K562 (cell line): ENCODE measurements around the gene SLC39A5. TPM values are rescaled to one million over a fixed set of nuclear protein-coding genes. Genes with fewer than 3 reads are reported as not detected.

Source experiments
- ELF4 ChIP-seq: fragments of 450-650 bp; formaldehyde crosslinking; IDR thresholded peaks from 2 replicates; pipeline ENCODE4 v1.4.0; 2022; ENCODE audit warnings: missing genetic modification characterization
- ETV6 ChIP-seq, 3 experiments: fragments of 150-350 bp in 1 of 3; sonication (generic) in 1 of 3; formaldehyde crosslinking in 1 of 3; IDR thresholded peaks; 2 replicates each; pipeline versions ENCODE4 v1.6.1 to v1.8.0; 2014 to 2022; ENCODE audit warnings: borderline replicate concordance in 2 of 3, low read depth in 2 of 3, antibody characterized with exemption in 1 of 3, low read length in 1 of 3, mild to moderate bottlenecking in 1 of 3, missing genetic modification reagents in 1 of 3
- HMG20B ChIP-seq: fragments of 250-450 bp; sonication (Bioruptor Pico); IDR thresholded peaks from 2 replicates; pipeline ENCODE4 v1.5.0; 2021; ENCODE audit warnings: mild to moderate bottlenecking
- HNRNPLL ChIP-seq: fragments of 200-400 bp; formaldehyde crosslinking; IDR thresholded peaks from 2 replicates; pipeline ENCODE4 v1.6.1; 2017; ENCODE audit warnings: low read length, low read depth, mild to moderate bottlenecking; ENCODE audit not compliant: poor library complexity, severe bottlenecking
- JUN ChIP-seq, 2 experiments: sonication (generic) in 1 of 2; formaldehyde crosslinking in 1 of 2; IDR thresholded peaks; 2 replicates each; pipeline versions ENCODE4 v1.6.1 to v1.8.0; 2012 to 2022; ENCODE audit warnings: borderline replicate concordance in 2 of 2, mild to moderate bottlenecking in 2 of 2, improper control_type of control experiment in 1 of 2, low read depth in 1 of 2, low read length in 1 of 2, missing genetic modification reagents in 1 of 2
- KHSRP ChIP-seq: fragments of 450-650 bp; IDR thresholded peaks from 2 replicates; pipeline ENCODE4 v1.6.1; 2017
- MCM3 ChIP-seq: fragments of 450-650 bp; IDR thresholded peaks from 2 replicates; pipeline ENCODE4 v1.6.1; 2016
- PHF21A ChIP-seq: fragments of 450-650 bp; IDR thresholded peaks from 2 replicates; pipeline ENCODE4 v1.6.1; 2017; ENCODE audit warnings: low read depth, borderline replicate concordance
- PURB ChIP-seq: sonication (generic); formaldehyde crosslinking; IDR thresholded peaks from 2 replicates; pipeline ENCODE4 v1.9.0; 2021; ENCODE audit warnings: low read depth, mild to moderate bottlenecking, missing genetic modification reagents
- RFX7 ChIP-seq: fragments of 250-450 bp; sonication (Bioruptor Pico); IDR thresholded peaks from 2 replicates; pipeline ENCODE4 v1.5.1; 2021; ENCODE audit warnings: mild to moderate bottlenecking
- SAFB ChIP-seq: fragments of 200-400 bp; formaldehyde crosslinking; IDR thresholded peaks from 2 replicates; pipeline ENCODE4 v1.6.1; 2017; ENCODE audit warnings: low read depth, low read length, borderline replicate concordance
- SRSF3 ChIP-seq: fragments of 200-400 bp; formaldehyde crosslinking; IDR thresholded peaks from 2 replicates; pipeline ENCODE4 v1.6.1; 2016; ENCODE audit warnings: mild to moderate bottlenecking, low read length, moderate library complexity; ENCODE audit not compliant: insufficient read depth
- STAT5B ChIP-seq: fragments of 250-450 bp; sonication (Bioruptor Pico); IDR thresholded peaks from 2 replicates; pipeline ENCODE4 v1.8.0; 2021; ENCODE audit warnings: mild to moderate bottlenecking, inconsistent platforms
- TBP ChIP-seq: optimal IDR thresholded peaks from 2 replicates; pipeline ENCODE3; 2011; ENCODE audit warnings: low read depth, low read length, improper control_type of control experiment
- ZC3H4 ChIP-seq: sonication (generic); formaldehyde crosslinking; IDR thresholded peaks from 2 replicates; pipeline ENCODE4 v1.9.0; 2021; ENCODE audit warnings: missing genetic modification reagents, borderline replicate concordance
- polyA plus RNA-seq, 8 experiments: library from polyadenylated mRNA; depleted of rRNA in 4 of 8; stranded (reverse) in 5 of 8; unstranded in 3 of 8; fragments of >200 nt; fragmentation: Nextera tagmentation in 2 of 8; fragmentation: Illumina TruSeq in 1 of 8; extraction: Ambion mirVana in 2 of 8; extraction: Trizol in 1 of 8; gene quantifications; 2 replicates each; pipeline versions ENCODE4 v1.2.1 to v1.2.3, GENCODE V29; 2011 to 2014; ENCODE audit warnings: inconsistent platforms in 1 of 8, missing spikeins in 1 of 8
- total RNA-seq, 7 experiments: library from RNA; depleted of rRNA in 6 of 7; stranded (reverse); fragments of >200 nt in 6 of 7; fragmentation: Illumina TruSeq in 2 of 7; extraction: Trizol in 2 of 7; gene quantifications; 2 replicates each; pipeline versions ENCODE4 v1.2.1 to v1.2.3, GENCODE V29; 2011 to 2021; ENCODE audit warnings: low replicate concordance in 1 of 7
- TF ChIP-seq, protein P1 (sequence below): fragments of 200-800 bp; sonication (Bioruptor generic); IDR thresholded peaks from 2 replicates; pipeline ENCODE4 v1.6.1; 2017; ENCODE audit warnings: missing genetic modification characterization, missing compliant biosample characterization
- TF ChIP-seq, protein P2 (sequence below): fragments of 450-650 bp; IDR thresholded peaks from 2 replicates; pipeline ENCODE4 v1.6.1; 2016; ENCODE audit warnings: low read depth, mild to moderate bottlenecking, moderate library complexity
- TF ChIP-seq, protein P3 (sequence below): fragments of 450-650 bp; formaldehyde crosslinking; IDR thresholded peaks from 2 replicates; pipeline ENCODE4 v1.4.0; 2020; ENCODE audit warnings: mild to moderate bottlenecking, moderate library complexity
- TF ChIP-seq, protein P4 (sequence below): fragments of 250-450 bp; sonication (Bioruptor Pico); IDR thresholded peaks from 2 replicates; pipeline ENCODE4 v1.5.0; 2021; ENCODE audit warnings: mild to moderate bottlenecking, moderate library complexity

The SLC39A5 gene
- total and polyA plus RNA-seq, 9 of the 15 experiments (the other 6 are each of a cell fraction or from before 2014, with no cell fraction given): 0.08 to 0.10 TPM; not detected in 7

DNA sequence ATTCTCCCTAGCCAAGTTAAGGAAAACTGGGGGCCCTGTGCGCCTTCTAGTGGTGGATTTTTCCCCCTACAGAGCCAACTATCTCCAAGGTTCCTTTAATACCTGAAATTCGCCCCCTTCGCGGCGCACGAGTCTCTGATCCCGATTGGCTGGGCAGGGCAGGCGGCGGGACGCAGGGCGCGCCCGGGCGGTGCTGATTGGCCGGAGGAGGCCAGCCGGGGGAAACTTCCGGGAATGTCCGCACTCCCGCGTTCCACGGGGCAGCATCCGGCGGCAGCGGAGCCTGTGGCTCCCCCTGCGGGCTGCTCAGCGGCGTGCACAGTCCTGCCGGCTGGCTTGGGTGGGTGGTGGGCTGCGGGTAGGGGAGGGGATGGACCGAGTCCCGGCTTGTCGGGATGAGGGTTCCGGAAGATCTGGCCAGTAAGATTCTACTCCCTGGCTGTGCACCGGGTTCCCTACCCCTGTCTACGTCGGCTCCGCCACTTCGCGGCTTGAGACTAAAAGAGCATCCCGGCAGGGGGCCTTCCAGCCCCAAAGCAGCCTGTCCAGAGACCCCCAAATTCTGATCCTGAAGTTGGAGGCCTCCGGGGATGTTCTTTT is 5.6 kb upstream of the SLC39A5 start, which contains the start of gene NABP2 (continued):
- TF ChIP-seq, protein P1, sequence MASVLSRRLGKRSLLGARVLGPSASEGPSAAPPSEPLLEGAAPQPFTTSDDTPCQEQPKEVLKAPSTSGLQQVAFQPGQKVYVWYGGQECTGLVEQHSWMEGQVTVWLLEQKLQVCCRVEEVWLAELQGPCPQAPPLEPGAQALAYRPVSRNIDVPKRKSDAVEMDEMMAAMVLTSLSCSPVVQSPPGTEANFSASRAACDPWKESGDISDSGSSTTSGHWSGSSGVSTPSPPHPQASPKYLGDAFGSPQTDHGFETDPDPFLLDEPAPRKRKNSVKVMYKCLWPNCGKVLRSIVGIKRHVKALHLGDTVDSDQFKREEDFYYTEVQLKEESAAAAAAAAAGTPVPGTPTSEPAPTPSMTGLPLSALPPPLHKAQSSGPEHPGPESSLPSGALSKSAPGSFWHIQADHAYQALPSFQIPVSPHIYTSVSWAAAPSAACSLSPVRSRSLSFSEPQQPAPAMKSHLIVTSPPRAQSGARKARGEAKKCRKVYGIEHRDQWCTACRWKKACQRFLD (CRISPR knock-in tag): no peak
- TF ChIP-seq ZC3H4 (CRISPR knock-in tag) (no peak), SAFB (peak; percentile 33; the same call in 1 of the 2 replicates), RFX7 (CRISPR knock-in tag) (no peak), STAT5B (CRISPR knock-in tag) (no peak), KHSRP (no peak), ELF4 (CRISPR knock-in tag) (0 out of 2 replicates have a peak, but pooled peaks have one; percentile 65), TBP (peak; percentile 41), MCM3 (no peak), SRSF3 (no peak), HNRNPLL (peak; percentile 78), HMG20B (CRISPR knock-in tag) (no peak), ETV6 (IDR thresholded peaks at IDR 0.05; ENCODE audit: borderline replicate concordance in 1 of 2, low read depth in 2 of 2, low read length in 1 of 2) (no peak), ETV6 (CRISPR knock-in tag; IDR thresholded peaks at IDR 0.05; ENCODE audit: borderline replicate concordance) (no peak), PURB (no peak), PHF21A (peak; percentile 85; the same call in 1 of the 2 replicates), JUN (IDR thresholded peaks at IDR 0.05; ENCODE audit: borderline replicate concordance, low read depth, low read length) (peak; percentile 34; the same call in 1 of the 2 replicates), JUN (CRISPR knock-in tag; IDR thresholded peaks at IDR 0.05; ENCODE audit: borderline replicate concordance) (no peak)
- TF ChIP-seq, protein P2, sequence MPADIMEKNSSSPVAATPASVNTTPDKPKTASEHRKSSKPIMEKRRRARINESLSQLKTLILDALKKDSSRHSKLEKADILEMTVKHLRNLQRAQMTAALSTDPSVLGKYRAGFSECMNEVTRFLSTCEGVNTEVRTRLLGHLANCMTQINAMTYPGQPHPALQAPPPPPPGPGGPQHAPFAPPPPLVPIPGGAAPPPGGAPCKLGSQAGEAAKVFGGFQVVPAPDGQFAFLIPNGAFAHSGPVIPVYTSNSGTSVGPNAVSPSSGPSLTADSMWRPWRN: peak; percentile 61
- TF ChIP-seq, protein P3, sequence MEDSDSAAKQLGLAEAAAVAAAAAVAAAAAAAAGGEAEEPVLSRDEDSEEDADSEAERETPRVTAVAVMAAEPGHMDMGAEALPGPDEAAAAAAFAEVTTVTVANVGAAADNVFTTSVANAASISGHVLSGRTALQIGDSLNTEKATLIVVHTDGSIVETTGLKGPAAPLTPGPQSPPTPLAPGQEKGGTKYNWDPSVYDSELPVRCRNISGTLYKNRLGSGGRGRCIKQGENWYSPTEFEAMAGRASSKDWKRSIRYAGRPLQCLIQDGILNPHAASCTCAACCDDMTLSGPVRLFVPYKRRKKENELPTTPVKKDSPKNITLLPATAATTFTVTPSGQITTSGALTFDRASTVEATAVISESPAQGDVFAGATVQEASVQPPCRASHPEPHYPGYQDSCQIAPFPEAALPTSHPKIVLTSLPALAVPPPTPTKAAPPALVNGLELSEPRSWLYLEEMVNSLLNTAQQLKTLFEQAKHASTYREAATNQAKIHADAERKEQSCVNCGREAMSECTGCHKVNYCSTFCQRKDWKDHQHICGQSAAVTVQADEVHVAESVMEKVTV (CRISPR knock-in tag): peak; percentile 45; the same call in 1 of the 2 replicates
- TF ChIP-seq, protein P4, sequence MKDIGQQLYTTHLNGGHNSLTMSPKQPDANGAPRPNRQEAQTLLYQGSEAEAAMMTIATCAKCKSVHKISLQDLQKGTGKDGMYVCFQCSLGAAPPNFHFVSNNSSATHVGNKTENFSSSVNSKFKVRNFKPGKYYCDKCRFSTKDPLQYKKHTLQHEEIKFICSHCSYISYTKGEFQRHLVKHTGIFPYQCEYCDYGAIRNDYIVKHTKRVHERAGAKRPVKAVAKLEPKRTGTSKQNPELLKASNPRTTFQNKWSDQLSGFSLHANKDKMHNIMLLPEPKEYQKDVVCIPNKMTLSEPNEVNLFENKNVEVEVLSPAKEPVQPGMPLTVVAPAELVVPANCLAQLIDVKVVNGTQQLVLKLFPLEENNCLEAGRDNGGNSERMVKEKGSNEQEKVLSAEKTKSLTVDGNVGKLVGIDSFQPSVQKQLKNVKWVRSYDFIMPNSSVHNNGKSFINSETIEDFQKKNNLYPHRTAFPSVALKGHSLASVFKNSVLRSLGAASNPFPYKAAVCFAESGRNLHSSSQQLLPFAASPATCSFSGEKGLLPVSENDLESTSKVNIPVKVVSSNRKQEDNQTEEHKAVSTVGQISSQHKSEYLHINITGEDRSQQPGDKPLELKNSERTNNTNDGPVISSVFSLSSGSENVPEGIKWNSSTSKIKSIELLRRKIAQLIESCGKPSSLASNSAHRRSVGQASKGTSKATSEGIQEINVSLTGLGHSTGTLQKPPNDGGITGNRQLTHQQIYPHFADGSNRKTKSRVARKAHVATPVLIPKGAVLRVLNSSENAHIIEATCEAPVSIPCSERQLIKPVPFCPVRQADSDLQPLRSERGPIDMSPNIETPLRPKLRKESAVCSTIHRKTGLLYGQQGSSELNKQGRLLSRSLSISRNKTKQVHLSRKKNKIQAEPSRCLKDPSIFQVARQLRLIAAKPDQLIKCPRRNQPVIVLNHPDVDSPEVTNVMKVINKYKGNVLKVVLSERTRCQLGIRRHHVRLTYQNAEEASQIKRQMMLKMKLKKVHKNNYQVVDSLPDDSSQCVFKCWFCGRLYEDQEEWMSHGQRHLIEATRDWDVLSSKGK (CRISPR knock-in tag): no peak
